DOHH2 (cell line): ENCODE results near the gene MIA.

Experiments used
- H3F3A ChIP-seq: fragments of 200-600 bp; sonication (generic), shearing (Covaris generic); 2 replicates; pipeline ENCODE4 v1.6.0; 2016; ENCODE audit warnings: antibody characterized with exemption, mild to moderate bottlenecking; ENCODE audit not compliant: control insufficient read depth, insufficient read depth
- H3K27ac ChIP-seq: fragments of 200-600 bp; sonication (generic); 2 replicates; pipeline ENCODE4 v1.5.1; 2014; ENCODE audit warnings: low read depth, mild to moderate bottlenecking, low read length, moderate library complexity
- H3K27me3 ChIP-seq: fragments of 200-600 bp; sonication (generic); 2 replicates; pipeline ENCODE4 v1.6.1; 2014; ENCODE audit warnings: mild to moderate bottlenecking, low read length, mixed read lengths; ENCODE audit not compliant: control insufficient read depth
- H3K36me3 ChIP-seq: fragments of 200-600 bp; sonication (generic); 2 replicates; pipeline ENCODE4 v1.6.1; 2014; ENCODE audit warnings: mild to moderate bottlenecking, low read length, moderate library complexity, mixed read lengths; ENCODE audit not compliant: control insufficient read depth
- H3K4me1 ChIP-seq: fragments of 200-600 bp; sonication (generic); 2 replicates; pipeline ENCODE4 v1.6.1; 2014; ENCODE audit warnings: mild to moderate bottlenecking, low read length, mixed read lengths; ENCODE audit not compliant: control insufficient read depth
- H3K4me2 ChIP-seq: fragments of 200-600 bp; sonication (generic); 2 replicates; pipeline ENCODE4 v1.6.0; 2014; ENCODE audit warnings: mild to moderate bottlenecking, low read length, moderate library complexity
- H3K4me3 ChIP-seq: fragments of 200-600 bp; sonication (generic); 2 replicates; pipeline ENCODE4 v1.5.1; 2014; ENCODE audit warnings: mild to moderate bottlenecking, low read length, mixed read lengths
- H3K79me2 ChIP-seq: fragments of 200-600 bp; sonication (generic); 2 replicates; pipeline ENCODE4 v1.6.1; 2014; ENCODE audit warnings: mild to moderate bottlenecking, low read length, mixed read lengths; ENCODE audit not compliant: control insufficient read depth
- H3K9me2 ChIP-seq: fragments of 200-600 bp; sonication (generic); replicated peaks from 2 replicates; pipeline ENCODE4 v1.6.1; 2014; ENCODE audit warnings: mild to moderate bottlenecking, low read length, mixed read lengths; ENCODE audit not compliant: control insufficient read depth
- H3K9me3 ChIP-seq: fragments of 200-600 bp; sonication (generic); 2 replicates; pipeline ENCODE4 v1.6.1; 2014; ENCODE audit warnings: antibody characterized with exemption, low read length, mixed read lengths; ENCODE audit not compliant: control insufficient read depth, insufficient read depth
- H4K20me1 ChIP-seq: fragments of 200-600 bp; sonication (generic); 2 replicates; pipeline ENCODE4 v1.6.0; 2014; ENCODE audit warnings: low read depth, mild to moderate bottlenecking, antibody characterized with exemption, low read length, moderate library complexity; ENCODE audit not compliant: control insufficient read depth, insufficient read depth
- EZH2phosphoT487 ChIP-seq: fragments of 200-600 bp; sonication (generic); IDR thresholded peaks from 2 replicates; pipeline ENCODE4 v1.6.1; 2017; ENCODE audit warnings: borderline replicate concordance, mild to moderate bottlenecking, antibody characterized with exemption, low read length, moderate library complexity, mixed read lengths
- TF ChIP-seq, protein P1 (sequence below): fragments of 200-600 bp; sonication (generic); IDR thresholded peaks from one replicate; pipeline ENCODE4 v1.5.1; 2014; ENCODE audit warnings: antibody characterized with exemption, mild to moderate bottlenecking, low read depth, low read length; ENCODE audit not compliant: poor library complexity, severe bottlenecking

MIA gene

DNA sequence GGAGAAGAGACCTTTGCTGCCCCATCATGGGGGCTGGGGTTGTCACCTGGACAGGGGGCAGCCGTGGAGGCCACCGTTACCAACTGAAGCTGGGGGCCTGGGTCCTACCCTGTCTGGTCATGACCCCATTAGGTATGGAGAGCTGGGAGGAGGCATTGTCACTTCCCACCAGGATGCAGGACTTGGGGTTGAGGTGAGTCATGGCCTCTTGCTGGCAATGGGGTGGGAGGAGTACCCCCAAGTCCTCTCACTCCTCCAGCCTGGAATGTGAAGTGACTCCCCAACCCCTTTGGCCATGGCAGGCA, 32.7 kb downstream of the MIA start:
- Histone ChIP-seq H3K27ac (no peak overlapping the region), H3K27me3 (peaks cover 12% of the 10 kb centered on the region), H3K4me3 (no peak overlapping the region), H3F3A (peaks cover 8% of the 10 kb centered on the region), H3K36me3 (peaks cover 67% of the 10 kb centered on the region), H3K79me2 (peaks cover 52% of the 10 kb centered on the region), H4K20me1 (peaks cover 36% of the 10 kb centered on the region; the same call in 1 of the 2 replicates), H3K9me2 (no peaks in the 10 kb centered on the region), H3K9me3 (no peaks in the 10 kb centered on the region), H3K4me1 (peaks cover 59% of the 10 kb centered on the region), H3K4me2 (no peak overlapping the region)
- TF ChIP-seq EZH2phosphoT487: no peak
- TF ChIP-seq, protein P1, sequence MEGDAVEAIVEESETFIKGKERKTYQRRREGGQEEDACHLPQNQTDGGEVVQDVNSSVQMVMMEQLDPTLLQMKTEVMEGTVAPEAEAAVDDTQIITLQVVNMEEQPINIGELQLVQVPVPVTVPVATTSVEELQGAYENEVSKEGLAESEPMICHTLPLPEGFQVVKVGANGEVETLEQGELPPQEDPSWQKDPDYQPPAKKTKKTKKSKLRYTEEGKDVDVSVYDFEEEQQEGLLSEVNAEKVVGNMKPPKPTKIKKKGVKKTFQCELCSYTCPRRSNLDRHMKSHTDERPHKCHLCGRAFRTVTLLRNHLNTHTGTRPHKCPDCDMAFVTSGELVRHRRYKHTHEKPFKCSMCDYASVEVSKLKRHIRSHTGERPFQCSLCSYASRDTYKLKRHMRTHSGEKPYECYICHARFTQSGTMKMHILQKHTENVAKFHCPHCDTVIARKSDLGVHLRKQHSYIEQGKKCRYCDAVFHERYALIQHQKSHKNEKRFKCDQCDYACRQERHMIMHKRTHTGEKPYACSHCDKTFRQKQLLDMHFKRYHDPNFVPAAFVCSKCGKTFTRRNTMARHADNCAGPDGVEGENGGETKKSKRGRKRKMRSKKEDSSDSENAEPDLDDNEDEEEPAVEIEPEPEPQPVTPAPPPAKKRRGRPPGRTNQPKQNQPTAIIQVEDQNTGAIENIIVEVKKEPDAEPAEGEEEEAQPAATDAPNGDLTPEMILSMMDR: no peak

DNA sequence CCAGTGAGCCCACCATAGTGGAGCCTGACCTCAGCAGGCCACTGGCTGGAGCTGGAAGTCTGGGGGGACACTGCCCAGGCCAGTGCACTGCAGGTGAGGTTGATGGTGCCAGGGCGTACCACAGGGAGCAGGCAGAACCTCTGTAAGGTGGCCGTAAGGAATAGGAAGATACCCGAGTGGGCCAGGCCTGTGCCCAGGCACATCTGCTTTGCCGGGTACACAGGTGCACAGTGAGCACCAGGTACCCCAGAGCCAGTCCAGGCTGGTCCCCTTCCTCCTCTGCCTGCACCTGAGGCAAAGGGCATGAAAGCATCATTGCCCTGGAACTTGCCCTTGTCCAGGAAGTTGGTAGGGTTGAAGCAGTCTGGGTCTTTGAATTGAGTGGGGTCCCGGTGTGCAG, 33.2 kb downstream of the MIA start:
- TF ChIP-seq, protein P1: no peak
- TF ChIP-seq EZH2phosphoT487: no peak
- H3K9me3 ChIP-seq: no peaks in the 10 kb centered on the region
- H3K27ac ChIP-seq: no peak overlapping the region
- H3K4me3 ChIP-seq: no peak overlapping the region
- H3K27me3 ChIP-seq: peaks cover 12% of the 10 kb centered on the region
- peaks cover 30% of the 10 kb centered on the region; the same call in 1 of the 2 replicates for H4K20me1 ChIP-seq
- peaks cover 7% of the 10 kb centered on the region for H3F3A ChIP-seq
- H3K4me1 ChIP-seq: peaks cover 53% of the 10 kb centered on the region
- H3K36me3 ChIP-seq: peaks cover 61% of the 10 kb centered on the region
- peaks cover 47% of the 10 kb centered on the region for H3K79me2 ChIP-seq
- no peaks in the 10 kb centered on the region for H3K9me2 ChIP-seq
- H3K4me2 ChIP-seq: no peak overlapping the region

DNA sequence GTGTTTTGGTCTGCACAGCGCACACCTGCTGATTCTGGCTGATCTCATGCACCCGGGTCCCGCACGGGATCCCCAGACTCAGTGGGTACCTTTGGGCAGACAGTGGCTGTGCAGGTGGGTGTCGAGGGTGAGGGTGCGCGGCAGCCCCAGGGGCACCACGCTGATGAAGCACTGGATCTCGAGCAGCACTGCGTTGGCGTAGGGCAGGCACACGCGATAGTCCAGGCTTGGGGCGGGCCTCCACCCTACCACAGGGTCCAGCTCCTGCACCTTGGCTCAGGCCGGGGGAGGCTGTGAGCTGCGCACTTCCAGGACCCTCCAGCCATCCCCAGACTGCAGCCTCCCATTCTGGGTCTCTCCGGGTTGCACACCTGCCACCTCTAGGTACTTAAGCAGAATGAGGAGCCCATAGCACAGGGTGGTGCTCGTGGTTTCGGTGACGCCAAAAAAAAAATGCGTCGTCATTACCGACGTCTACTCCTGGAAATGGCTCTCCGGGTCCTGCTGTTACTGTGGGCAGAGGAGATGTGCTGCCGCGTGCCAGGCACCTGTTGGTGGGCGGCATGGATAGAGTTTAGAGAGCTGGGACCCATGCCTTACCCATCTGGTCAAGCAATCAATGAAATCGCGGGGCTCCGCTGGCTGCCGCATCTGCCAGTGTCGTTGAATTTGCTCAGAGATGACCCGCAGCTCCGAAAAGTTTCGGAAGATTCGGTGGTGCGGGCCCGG, 34.2 kb downstream of the MIA start:
- peaks cover 43% of the 10 kb centered on the region for H3K4me1 ChIP-seq
- no peak overlapping the region for H3K4me3 ChIP-seq
- TF ChIP-seq, protein P1: no peak
- TF ChIP-seq EZH2phosphoT487: no peak
- H3K9me3 ChIP-seq: no peaks in the 10 kb centered on the region
- peaks cover 54% of the 10 kb centered on the region for H3K36me3 ChIP-seq
- no peak overlapping the region for H3K27ac ChIP-seq
- H3K27me3 ChIP-seq: peaks cover 17% of the 10 kb centered on the region
- H4K20me1 ChIP-seq: peaks cover 29% of the 10 kb centered on the region; the same call in 1 of the 2 replicates
- H3K79me2 ChIP-seq: peaks cover 37% of the 10 kb centered on the region
- no peak overlapping the region for H3K4me2 ChIP-seq
- peaks cover 5% of the 10 kb centered on the region for H3F3A ChIP-seq
- no peaks in the 10 kb centered on the region for H3K9me2 ChIP-seq
